Stimulated activated CD8-positive, alpha-beta memory T cell treated with anti-CD3 and anti-CD28 coated beads, Interleukin-12 subunit alpha, Interleukin-12 subunit beta, amount 100 ng/mL, for 24 hours (primary cell): ENCODE measurements around the gene STARD13.

Experiments
- DNase-seq: peaks from one replicate; pipeline ENCODE4 v3.0.0-alpha.2; 2020; ENCODE audit errors: extremely low read depth

The STARD13 gene

GRCh38 chr13:33285420-33286124 is at the start of gene STARD13:
Gene STARD13 (minus strand): TSS chr13:33285755. CDS start chr13:33285638, 117 bp downstream.
- no peak for DNase-seq

GRCh38 chr13:33334831-33335230 is 49.3 kb upstream of the STARD13 start:
- DNase-seq = no peak

GRCh38 chr13:33331962-33332361 is 46.4 kb upstream of the STARD13 start:
- DNase-seq = no peak

- DNase-seq = no peak
Measured at GRCh38 chr13:33330483-33330882, 44.9 kb upstream of the STARD13 start.

- no peak for DNase-seq
Measured at GRCh38 chr13:33328701-33329100, 43.1 kb upstream of the STARD13 start.

- no peak for DNase-seq
Measured at GRCh38 chr13:33326723-33327122, 41.2 kb upstream of the STARD13 start.

- no peak for DNase-seq
Measured at GRCh38 chr13:33326246-33326645, 40.7 kb upstream of the STARD13 start.

GRCh38 chr13:33323801-33324510 is 38.4 kb upstream of the STARD13 start:
- DNase-seq = no peak

- DNase-seq = no peak
Measured at GRCh38 chr13:33322965-33323668, 37.6 kb upstream of the STARD13 start.

GRCh38 chr13:33322543-33322809 is 36.9 kb upstream of the STARD13 start:
- DNase-seq = no peak

GRCh38 chr13:33321686-33322542 is 36.4 kb upstream of the STARD13 start:
- no peak for DNase-seq

- DNase-seq = no peak
Measured at GRCh38 chr13:33319859-33320258, 34.3 kb upstream of the STARD13 start.

GRCh38 chr13:33318744-33319143 is 33.2 kb upstream of the STARD13 start:
- no peak for DNase-seq

- no peak for DNase-seq
Measured at GRCh38 chr13:33318037-33318436, 32.5 kb upstream of the STARD13 start.

- no peak for DNase-seq
Measured at GRCh38 chr13:33316890-33317289, 31.3 kb upstream of the STARD13 start.

- no peak for DNase-seq
Measured at GRCh38 chr13:33313504-33313903, 27.9 kb upstream of the STARD13 start.

- DNase-seq = no peak
Measured at GRCh38 chr13:33312861-33313212, 27.3 kb upstream of the STARD13 start.

- no peak for DNase-seq
Measured at GRCh38 chr13:33312150-33312860, 26.8 kb upstream of the STARD13 start.

- no peak for DNase-seq
Measured at GRCh38 chr13:33311040-33311439, 25.5 kb upstream of the STARD13 start.

GRCh38 chr13:33310245-33311038 is 24.9 kb upstream of the STARD13 start:
- no peak for DNase-seq

- DNase-seq = no peak
Measured at GRCh38 chr13:33308863-33309262, 23.3 kb upstream of the STARD13 start.
